GM23338 (cell line): ENCODE measurements around the gene WDR87.

Experiments used
- CTCF ChIP-seq, 2 experiments: fragments of 200-600 bp in 1 of 2; sonication (generic) in 1 of 2; conservative IDR thresholded peaks; 2 replicates each; pipeline versions ENCODE4 v1.5.1 to v1.6.1; 2016 to 2017; ENCODE audit warnings: antibody characterized with exemption in 2 of 2, low read depth in 2 of 2, mild to moderate bottlenecking in 2 of 2, moderate library complexity in 1 of 2
- ETS1 ChIP-seq: IDR thresholded peaks from 2 replicates; pipeline ENCODE4 v1.6.1; 2016; ENCODE audit warnings: antibody characterized with exemption
- EZH2 ChIP-seq: fragments of 200-600 bp; sonication (generic); IDR thresholded peaks from one replicate; pipeline ENCODE4 v1.8.0; 2017; ENCODE audit warnings: antibody characterized with exemption, mild to moderate bottlenecking, low read depth; ENCODE audit not compliant: unreplicated experiment
- POLR2AphosphoS5 ChIP-seq: IDR thresholded peaks from 2 replicates; pipeline ENCODE4 v1.6.1; 2016; ENCODE audit warnings: antibody characterized with exemption, low read depth

GRCh38 chr19:37926711-37927110 is 20.3 kb upstream of the WDR87 start:
- TF ChIP-seq ETS1, result no peak
- TF ChIP-seq POLR2AphosphoS5, result no peak
- no peak for TF ChIP-seq CTCF (conservative IDR thresholded peaks at IDR 0.05; ENCODE audit: low read depth in 2 of 2)
- no peak for TF ChIP-seq EZH2
